GM18907 (cell line): ENCODE data around the gene GATA3.
A peak's percentile ranks its signal among the peaks of the same experiment; 100 is the strongest.
"Not testable (repeated sequence)": the region's sequence is repeated elsewhere in the genome, so short reads cannot be mapped to it uniquely, and the experiment has no call there.

Source experiments
- ATAC-seq: cut with Tn5 transposase; IDR thresholded peaks from one replicate; pipeline ENCODE4 v1.9.1; 2021; ENCODE audit warnings: mild to moderate bottlenecking, moderate library complexity; ENCODE audit not compliant: unreplicated experiment

The GATA3 gene

DNA sequence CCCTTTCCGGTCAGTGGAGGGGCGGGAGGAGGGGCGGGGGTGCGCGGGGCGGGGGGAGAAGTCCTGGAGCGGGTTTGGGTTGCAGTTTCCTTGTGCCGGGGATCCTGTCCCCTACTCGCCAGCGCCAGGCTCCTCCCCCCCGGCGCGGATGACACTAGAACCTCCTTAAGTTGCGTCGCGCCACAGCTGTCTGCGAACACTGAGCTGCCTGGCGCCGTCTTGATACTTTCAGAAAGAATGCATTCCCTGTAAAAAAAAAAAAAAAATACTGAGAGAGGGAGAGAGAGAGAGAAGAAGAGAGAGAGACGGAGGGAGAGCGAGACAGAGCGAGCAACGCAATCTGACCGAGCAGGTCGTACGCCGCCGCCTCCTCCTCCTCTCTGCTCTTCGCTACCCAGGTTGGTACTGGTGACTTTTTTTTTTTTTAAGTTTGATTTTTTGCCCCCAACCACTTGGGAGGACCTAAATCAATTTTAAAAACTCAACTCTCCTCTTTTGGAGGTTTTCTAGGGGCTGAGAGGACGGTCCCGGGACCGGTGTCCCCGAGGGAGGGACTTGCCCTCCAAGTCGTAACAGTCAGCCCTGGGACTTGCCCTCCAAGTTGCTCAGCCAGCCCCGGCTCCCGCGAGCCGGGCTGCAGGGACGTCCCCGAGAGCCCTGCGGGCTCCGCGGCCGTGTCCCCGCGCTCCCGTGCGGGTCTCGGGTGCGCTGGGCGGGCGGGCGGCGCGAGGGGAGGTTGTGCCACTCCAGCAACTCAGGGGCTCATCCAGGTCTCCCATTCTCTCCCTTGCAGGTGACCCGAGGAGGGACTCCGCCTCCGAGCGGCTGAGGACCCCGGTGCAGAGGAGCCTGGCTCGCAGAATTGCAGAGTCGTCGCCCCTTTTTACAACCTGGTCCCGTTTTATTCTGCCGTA, at the start of gene GATA3:
GATA3 (plus strand) TSS at position 195 of the 914 bp plus-strand sequence. CDS start 968 bp downstream, outside the sequence.
- peak; percentile 36 for ATAC-seq

DNA sequence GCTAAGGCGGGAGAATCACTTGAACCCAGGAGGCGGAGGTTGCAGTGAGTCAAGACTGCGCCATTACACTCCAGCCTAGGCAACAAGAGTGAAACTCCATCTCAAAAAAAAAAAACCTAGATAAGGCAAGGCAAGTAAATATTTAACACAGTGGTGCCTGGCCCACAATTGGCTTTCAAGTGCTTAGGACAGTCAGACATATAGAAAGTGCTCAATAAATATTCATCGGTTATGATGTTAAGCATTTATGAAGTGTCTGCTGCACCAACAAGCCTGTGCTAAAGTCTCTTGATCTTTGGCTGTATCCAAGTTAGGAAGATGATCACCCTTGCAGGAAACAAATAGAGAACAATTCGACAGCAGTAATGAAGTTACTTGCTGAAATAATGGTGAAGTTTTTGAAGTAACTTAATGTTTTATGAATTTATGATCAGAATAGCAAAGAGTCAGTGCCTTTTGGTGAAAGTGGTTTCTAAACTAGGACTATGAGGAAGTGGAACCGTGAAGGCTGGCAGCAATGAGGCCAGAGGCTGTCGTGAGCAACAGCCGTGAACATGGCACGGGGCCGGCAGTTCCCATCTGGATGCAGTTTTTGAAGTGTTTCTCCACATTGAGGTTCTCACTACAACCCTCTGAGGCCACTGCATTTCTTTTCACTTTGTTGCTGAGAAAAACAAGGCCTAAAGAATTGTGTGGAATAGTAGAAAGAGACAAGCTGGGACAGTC, 48.1 kb upstream of the GATA3 start:
- ATAC-seq = peak; percentile 92

DNA sequence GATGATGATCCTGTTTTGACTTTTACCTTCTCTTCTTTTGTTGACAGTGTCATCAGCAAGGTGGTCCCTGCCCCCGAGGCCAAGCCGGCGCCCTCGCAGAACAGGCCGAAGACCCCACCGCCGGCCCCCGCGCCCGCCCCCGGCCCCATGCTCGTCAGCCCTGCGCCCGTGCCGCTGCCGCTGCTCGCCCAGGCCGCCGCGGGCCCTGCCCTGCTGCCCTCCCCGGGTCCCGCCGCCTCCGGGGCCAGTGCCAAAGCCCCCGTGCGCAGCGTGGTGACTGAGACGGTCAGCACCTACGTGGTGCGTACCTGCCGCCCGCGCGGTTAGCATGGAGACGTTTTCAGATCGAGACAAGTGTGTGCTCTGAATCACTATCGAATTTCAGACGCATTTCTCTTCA, 45.5 kb upstream of the GATA3 start:
- ATAC-seq = no peak

- no peak for ATAC-seq
Measured at GRCh38 chr10:8013006-8013405, 41.5 kb upstream of the GATA3 start.

DNA sequence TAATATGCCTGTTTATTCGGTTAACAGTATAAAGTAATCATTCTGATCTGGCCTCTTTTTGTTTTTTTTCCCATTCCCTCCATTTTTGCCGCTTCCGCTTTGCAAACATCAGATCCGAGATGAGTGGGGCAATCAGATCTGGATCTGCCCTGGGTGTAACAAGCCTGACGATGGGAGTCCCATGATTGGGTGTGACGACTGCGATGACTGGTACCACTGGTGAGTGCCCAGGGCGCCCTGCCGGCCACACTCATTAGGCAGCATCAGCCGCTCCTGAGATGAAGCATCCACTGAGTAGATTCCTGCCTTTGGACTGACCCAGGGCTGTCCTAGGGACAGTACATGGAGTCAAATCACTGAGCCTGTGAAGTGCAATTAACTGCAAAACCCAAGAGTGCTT, 40.9 kb upstream of the GATA3 start:
- ATAC-seq = no peak

DNA sequence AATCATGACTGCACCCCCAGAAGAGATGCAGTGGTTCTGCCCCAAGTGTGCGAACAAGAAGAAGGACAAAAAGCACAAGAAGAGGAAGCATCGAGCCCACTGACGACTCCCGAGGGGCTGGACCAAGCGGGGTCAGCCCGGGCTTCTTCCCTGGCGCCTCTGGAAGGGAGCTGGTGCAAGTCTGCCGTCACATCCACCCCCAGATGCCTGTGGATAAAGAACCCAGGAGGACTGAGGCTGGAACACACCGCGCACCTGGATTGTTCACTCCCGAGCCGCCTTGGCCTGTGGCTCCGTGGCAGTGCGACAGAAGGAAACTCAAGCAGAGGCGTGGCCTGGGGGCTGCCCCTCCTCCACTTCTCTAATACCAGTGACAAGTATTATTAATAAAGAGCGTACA, 39.8 kb upstream of the GATA3 start:
- no peak for ATAC-seq

DNA sequence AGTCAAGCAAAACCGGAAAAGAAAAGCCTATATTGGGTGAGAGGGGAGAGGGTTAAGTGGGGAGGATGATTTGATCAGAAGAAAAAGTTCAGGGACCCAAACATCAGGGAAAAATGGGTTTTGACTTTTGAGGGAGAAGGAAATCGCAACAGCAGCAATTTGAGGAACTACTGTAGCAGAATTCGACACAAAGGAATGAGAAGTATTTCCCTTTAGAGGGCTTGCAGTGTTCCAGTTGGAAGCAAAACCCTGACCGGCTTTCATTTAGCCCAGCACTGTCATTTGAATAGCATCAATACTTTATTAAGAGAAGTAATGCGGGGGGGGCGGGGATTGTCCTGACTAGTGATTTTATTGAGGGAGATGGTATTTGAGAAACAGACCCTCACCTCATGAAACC, 37.2 kb upstream of the GATA3 start:
- ATAC-seq = no peak

- ATAC-seq = no peak
Measured at GRCh38 chr10:8023321-8023720, 31.2 kb upstream of the GATA3 start.

- no peak for ATAC-seq
Measured at GRCh38 chr10:8023851-8024250, 30.6 kb upstream of the GATA3 start.

DNA sequence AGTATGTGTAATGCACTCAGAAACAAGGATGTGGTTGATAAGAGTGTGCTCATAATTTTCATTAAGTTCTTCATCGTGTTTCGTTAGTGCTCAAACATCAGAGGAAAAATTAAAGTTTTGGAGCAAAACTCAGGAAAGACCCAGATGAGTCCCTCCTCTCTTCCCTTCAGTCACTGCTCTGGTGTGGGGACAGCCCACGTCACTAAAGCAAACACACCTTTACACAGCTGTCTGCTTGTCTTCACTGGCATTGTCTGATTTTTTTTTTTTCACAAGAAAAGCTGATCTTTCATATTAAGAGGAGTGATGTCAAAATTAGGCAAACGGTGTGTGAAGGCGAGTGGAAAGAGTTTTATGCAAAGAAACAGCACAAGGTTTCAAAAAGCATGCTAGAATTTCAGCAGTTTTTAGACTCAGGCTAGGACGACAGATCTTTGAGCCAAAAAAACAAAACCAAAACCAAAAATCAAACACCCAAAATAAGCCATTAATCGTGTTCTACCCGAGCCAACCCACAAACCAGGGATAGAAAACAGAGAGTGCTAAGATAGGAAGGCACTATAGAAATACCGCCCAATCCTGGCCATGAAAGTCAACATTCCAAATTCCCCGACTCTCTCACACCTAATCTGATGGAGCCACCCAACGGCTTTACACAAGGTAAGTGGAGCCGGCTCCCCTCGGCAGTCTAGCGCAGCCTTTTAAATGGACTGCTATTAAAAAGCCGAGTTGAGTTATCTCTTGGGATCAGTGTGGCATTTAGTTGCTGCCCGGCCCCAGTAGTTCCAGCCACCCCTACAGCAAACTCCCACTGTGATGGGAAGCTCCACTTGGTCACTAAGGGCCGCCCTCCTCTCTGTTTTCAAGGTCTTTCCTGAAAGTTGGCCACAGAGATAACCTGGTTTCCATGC, 27.9 kb upstream of the GATA3 start:
- ATAC-seq = no peak

DNA sequence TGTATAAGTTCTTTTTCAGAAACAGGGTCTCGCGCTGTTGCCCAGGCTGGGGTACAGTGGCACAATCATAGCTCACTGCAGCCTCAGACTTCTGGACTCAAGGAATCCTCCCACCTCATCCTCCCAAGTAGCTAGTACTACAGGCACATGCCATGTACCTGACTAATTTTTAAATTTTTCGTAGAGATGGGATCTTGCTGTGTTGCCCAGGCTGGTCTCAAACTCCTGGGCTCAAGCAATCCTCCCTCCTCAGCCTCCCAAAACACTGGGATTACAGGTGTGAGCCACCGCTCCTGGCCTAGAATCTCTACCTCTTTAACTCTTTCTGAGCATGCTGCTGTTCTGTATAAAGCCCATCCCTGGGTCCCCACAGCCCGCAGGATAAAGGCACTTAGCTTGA, 23.3 kb upstream of the GATA3 start:
- not testable (repeated sequence) for ATAC-seq

- ATAC-seq = no peak
Measured at GRCh38 chr10:8032558-8032957, 21.9 kb upstream of the GATA3 start.

GRCh38 chr10:8033812-8034465, 20.5 kb upstream of the GATA3 start:
- no peak for ATAC-seq

DNA sequence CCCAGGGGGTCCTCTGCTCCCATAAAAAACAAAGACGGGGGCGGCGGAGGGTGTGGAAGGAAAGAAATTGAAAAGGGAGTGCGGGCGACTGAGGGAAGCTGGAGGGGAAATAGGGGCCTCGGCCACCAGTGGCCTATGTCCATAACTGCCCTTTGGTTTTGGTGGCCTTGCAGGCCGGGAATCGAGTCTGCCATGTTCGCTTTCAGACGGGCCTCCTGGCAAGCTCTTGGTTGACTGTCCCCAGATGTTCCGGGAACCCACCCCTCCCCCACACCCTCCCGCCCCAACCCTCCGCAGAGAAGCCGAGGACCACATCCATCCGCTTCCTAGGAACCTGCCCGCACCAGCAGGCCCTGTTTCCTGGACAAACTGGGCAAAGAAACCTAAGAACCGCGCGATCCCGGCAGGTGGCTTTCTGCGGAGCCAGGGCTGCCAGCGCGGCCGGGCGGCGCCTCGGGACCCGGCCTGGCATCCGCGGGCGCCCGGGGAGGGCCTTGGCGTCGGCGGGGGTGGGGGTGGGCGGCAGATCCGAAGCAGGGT, 20.0 kb upstream of the GATA3 start:
- no peak for ATAC-seq

DNA sequence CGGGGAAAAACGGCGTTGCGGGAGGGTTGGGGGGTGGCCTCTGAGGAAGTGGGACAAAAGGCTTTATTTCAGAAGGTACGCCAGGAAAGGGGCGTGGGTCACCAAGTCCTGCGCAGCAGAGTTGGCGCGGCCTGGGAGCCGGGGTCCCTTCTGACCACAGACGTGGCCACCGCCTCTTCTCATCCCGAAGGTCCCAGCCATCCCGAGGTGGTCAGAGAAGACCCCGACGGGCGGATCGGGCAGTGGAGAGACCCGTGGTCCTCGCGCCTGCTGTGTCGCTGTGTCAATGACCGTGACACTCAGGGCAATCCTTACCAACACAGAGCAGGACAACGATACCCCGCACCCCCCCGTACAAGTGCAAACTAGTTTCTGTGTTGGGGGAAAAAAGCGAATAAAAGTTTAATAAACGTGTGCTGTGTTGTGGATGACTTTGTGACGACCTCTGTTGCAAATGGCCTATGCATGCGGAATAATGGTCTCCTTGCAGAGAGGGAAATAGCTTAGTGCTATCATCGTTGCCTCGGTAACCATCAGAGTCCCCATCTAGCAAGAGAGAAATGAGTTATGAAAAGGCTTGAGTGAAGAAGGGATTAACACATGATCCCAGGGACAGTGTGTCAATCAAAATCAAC, 19.4 kb upstream of the GATA3 start:
- no peak for ATAC-seq

DNA sequence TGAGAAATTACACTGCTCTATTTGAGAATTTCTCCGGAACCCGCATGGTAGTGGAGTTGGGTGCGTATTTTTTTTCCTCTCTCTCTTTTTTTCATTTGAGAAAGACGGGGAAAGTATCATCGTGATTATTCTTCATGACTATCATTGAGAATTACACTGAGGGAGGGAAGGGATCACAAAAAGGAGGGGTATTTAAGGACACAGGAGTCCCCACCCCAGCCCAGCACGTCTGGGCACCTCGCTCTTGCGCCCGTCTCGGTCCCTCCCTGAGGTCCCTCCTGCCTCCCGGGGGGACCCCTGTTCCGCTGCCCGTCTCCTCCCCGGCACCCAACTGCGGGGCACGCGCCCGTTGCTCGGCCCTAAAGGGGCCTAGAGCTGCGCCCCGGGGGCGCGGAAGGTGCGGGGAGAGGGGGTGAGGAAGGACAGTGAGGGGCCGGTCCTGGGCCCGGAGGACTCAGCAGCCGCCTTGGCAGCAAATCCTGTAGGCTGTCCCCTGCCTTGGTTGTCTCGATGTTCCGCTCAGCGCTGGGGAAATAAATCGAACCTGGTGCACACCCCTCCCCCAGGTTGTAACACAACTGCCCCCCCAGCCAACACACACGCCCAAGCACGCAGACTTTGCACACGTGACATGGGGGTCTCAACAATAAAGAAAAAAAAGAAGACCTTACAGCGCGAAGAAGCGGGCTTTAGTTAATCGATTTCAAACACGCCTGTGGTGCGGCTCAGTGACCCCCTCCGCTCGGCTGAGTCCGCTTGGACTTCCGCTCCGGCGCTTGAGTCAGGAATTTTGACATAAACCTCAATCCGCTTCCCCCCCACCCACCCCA, 18.6 kb upstream of the GATA3 start:
- no peak for ATAC-seq

- no peak for ATAC-seq
Measured at GRCh38 chr10:8036506-8037198, 17.8 kb upstream of the GATA3 start.

GRCh38 chr10:8037199-8037801, 17.2 kb upstream of the GATA3 start:
- ATAC-seq = no peak
